G401.6 (cell line): Measurements from ENCODE around the gene HSD3B1.
"Not testable (repeated sequence)": the region's sequence is repeated elsewhere in the genome, so short reads cannot be mapped to it uniquely, and the experiment has no call there.

ENCODE experiments used
- FAIRE-seq: peaks from 2 replicates; lab custom pipeline; 2012; peaks lifted over from hg19 to GRCh38; lab: Jason Lieb, UNC

Gene HSD3B1

GRCh38 chr1:119554183-119554582 lies 47.2 kb downstream of the HSD3B1 start:
- no peak for FAIRE-seq

GRCh38 chr1:119556423-119556822 lies 49.4 kb downstream of the HSD3B1 start:
- FAIRE-seq: no peak

- not testable (repeated sequence) for FAIRE-seq
Measured at GRCh38 chr1:119560402-119560801, 53.4 kb downstream of the HSD3B1 start.

- FAIRE-seq: no peak
Measured at GRCh38 chr1:119564548-119564947, 57.5 kb downstream of the HSD3B1 start.
